ENCODE data around the gene ARL14.

ARL14 gene

DNA sequence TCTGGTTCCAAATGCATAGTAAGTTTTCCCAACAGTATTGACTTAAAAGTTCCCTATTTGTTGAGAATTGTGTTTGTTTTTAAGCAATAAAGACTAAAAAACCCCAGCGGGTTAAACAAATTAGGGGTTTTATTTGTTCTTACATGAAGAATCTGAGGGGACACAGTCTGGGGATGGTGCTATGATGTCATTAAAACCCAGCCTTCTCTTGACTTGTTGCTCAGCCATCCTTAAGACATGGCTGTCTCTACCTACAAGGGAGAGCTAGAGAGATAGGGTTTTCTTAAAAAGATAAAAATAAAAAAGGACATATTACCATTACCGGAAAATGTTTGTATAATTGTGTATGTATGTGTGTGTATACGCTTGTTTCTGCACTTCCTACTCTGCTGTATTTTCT, 11.7 kb upstream of the ARL14 start:
- no peak for TF ChIP-seq ZNF274 (IDR thresholded peaks at IDR 0.05; ENCODE audit: low read depth, low read length)
- no peak for TF ChIP-seq YY1 (IDR thresholded peaks at IDR 0.05; ENCODE audit: insufficient read depth, insufficient read length)
- no peak for TF ChIP-seq SUZ12 (IDR thresholded peaks at IDR 0.05; ENCODE audit: extremely low read depth, insufficient read depth, insufficient read length)
- no peak for DNase-seq (ENCODE audit: low read depth, low spot score)
- no peaks in the 10 kb centered on the region for H3K36me3 ChIP-seq (ENCODE audit: insufficient read depth, insufficient read length, low read length)
- H3K9ac ChIP-seq (ENCODE audit: insufficient read length, low read depth) = no peak overlapping the region
- H3K9me3 ChIP-seq (ENCODE audit: insufficient read depth, low read length) = no peaks in the 10 kb centered on the region
- no peaks in the 10 kb centered on the region for H3K27me3 ChIP-seq (ENCODE audit: insufficient read depth, insufficient read length)
- no peaks in the 10 kb centered on the region for H3K4me1 ChIP-seq (ENCODE audit: insufficient read depth, insufficient read length)
- H3K4me3 ChIP-seq (ENCODE audit: insufficient read length, low read depth) = no peak overlapping the region

DNA sequence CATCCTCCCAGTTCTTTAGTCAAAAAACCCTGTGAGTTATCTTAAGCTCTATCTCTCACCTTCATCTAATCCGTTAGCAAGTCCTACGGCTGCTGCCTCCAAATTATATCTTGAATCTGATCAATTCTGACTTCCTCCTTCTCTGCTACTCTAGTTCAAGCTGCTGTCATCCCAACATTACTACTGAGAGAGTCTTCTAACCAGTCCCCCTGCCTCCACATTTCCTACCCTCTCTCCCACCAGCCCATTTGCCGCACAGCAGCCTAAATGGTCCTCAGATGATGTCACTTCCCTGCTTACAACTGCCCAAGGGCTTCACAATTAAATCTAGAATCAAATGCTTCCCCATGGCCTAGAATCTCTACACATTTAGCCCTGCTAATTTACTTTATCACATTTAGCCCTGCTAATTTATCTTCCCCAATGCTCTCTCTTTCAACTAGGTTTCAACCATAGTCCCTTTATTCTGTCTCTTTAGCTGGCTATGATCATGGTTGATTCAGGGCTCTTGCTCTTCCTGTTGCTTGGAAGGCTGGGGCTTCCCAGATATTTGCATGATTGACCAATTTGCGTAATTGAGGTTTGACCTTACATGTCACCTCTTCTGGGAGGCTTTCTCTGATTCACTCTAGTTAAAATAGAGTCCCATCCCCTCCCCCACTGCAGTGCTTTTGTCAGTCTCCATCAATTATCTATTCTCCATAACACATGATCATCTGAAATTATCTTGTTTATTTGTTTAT, 11.0 kb upstream of the ARL14 start:
- no peaks in the 10 kb centered on the region for H3K36me3 ChIP-seq (ENCODE audit: insufficient read depth, insufficient read length, low read length)
- H3K9ac ChIP-seq (ENCODE audit: insufficient read length, low read depth) = no peak overlapping the region

DNA sequence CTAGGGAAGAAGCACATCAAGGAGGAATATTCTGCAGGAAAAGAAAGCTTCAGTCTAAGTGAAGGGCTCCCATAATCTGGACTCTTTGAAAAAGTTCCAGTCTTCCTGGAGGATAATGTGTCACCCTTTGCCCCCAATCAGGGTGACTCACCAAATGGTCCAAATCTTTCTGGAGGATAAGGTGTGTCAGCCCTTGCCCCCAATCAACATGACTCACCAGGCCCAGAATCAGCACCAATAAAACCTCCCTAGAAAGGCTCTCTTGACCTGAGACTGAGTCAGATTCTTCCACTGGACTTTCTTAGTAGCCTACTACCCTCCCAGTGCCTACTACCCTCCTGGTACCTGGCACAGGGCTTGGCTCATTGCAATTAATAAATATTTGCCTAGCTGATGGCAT, 9.5 kb upstream of the ARL14 start:
- H3K9me3 ChIP-seq (ENCODE audit: insufficient read depth, low read length) = no peaks in the 10 kb centered on the region
- no peak for DNase-seq (ENCODE audit: low read depth, low spot score)
- TF ChIP-seq SUZ12 (IDR thresholded peaks at IDR 0.05; ENCODE audit: extremely low read depth, insufficient read depth, insufficient read length) = no peak
- no peak for TF ChIP-seq YY1 (IDR thresholded peaks at IDR 0.05; ENCODE audit: insufficient read depth, insufficient read length)
- no peak for TF ChIP-seq ZNF274 (IDR thresholded peaks at IDR 0.05; ENCODE audit: low read depth, low read length)
- no peak overlapping the region for H3K4me3 ChIP-seq (ENCODE audit: insufficient read length, low read depth)
- H3K4me1 ChIP-seq (ENCODE audit: insufficient read depth, insufficient read length) = no peaks in the 10 kb centered on the region
- no peaks in the 10 kb centered on the region for H3K27me3 ChIP-seq (ENCODE audit: insufficient read depth, insufficient read length)
- no peaks in the 10 kb centered on the region for H3K36me3 ChIP-seq (ENCODE audit: insufficient read depth, insufficient read length, low read length)
- H3K9ac ChIP-seq (ENCODE audit: insufficient read length, low read depth) = no peak overlapping the region

More for the DNA sequence above, 11.0 kb upstream of the ARL14 start:
- no peak for DNase-seq (ENCODE audit: low read depth, low spot score)
- no peaks in the 10 kb centered on the region for H3K9me3 ChIP-seq (ENCODE audit: insufficient read depth, low read length)
- TF ChIP-seq SUZ12 (IDR thresholded peaks at IDR 0.05; ENCODE audit: extremely low read depth, insufficient read depth, insufficient read length) (no peak), YY1 (IDR thresholded peaks at IDR 0.05; ENCODE audit: insufficient read depth, insufficient read length) (no peak), ZNF274 (IDR thresholded peaks at IDR 0.05; ENCODE audit: low read depth, low read length) (no peak)
- H3K27me3 ChIP-seq (ENCODE audit: insufficient read depth, insufficient read length) = no peaks in the 10 kb centered on the region
- H3K4me1 ChIP-seq (ENCODE audit: insufficient read depth, insufficient read length) = no peaks in the 10 kb centered on the region
- no peak overlapping the region for H3K4me3 ChIP-seq (ENCODE audit: insufficient read length, low read depth)

DNA sequence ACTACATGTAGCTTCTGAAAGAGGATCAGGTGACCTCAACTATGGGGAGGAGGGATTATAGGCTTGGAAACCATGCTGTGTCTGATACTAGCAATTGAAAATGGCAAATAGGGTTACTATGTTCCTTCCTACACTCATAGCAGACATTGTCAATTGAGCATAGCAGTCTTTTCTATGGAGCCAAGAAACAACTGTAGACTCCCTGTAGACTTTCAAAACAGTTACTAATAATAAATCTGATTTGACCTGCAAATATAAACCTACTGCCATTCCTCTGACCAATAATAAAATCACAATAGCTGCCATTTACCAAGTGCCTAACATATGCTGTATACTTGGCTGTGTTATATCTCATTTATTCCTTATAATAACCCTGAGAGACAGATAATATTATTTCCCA, 8.5 kb upstream of the ARL14 start:
- Histone ChIP-seq H3K9me3 (ENCODE audit: insufficient read depth, low read length) (no peaks in the 10 kb centered on the region), H3K36me3 (ENCODE audit: insufficient read depth, insufficient read length, low read length) (no peaks in the 10 kb centered on the region), H3K4me1 (ENCODE audit: insufficient read depth, insufficient read length) (no peaks in the 10 kb centered on the region), H3K9ac (ENCODE audit: insufficient read length, low read depth) (no peak overlapping the region), H3K4me3 (ENCODE audit: insufficient read length, low read depth) (no peak overlapping the region), H3K27me3 (ENCODE audit: insufficient read depth, insufficient read length) (no peaks in the 10 kb centered on the region)
- TF ChIP-seq ZNF274 (IDR thresholded peaks at IDR 0.05; ENCODE audit: low read depth, low read length) (no peak), SUZ12 (IDR thresholded peaks at IDR 0.05; ENCODE audit: extremely low read depth, insufficient read depth, insufficient read length) (no peak), YY1 (IDR thresholded peaks at IDR 0.05; ENCODE audit: insufficient read depth, insufficient read length) (no peak)
- DNase-seq (ENCODE audit: low read depth, low spot score) = no peak

DNA sequence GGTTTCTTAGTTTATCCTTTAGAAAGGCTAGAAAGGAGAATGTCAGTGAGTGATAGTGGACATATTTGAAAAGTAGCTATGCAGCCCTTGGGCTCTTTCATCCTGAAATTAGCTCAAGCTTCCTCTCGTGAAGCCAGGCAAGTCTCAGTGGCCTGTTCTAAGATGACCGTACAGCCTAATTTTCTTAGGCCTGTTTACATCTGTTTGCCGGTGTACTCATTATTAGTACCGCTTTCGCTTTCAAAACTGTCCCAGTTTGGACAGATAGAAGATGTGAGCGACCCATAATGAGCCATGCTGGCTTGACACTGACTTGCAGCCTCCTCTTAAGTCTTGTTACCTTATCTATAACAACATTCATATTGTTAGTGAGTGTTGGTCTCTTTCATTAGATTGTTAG, 5.7 kb upstream of the ARL14 start:
- no peaks in the 10 kb centered on the region for H3K4me1 ChIP-seq (ENCODE audit: insufficient read depth, insufficient read length)
- H3K4me3 ChIP-seq (ENCODE audit: insufficient read length, low read depth) = no peak overlapping the region
- TF ChIP-seq ZNF274 (IDR thresholded peaks at IDR 0.05; ENCODE audit: low read depth, low read length) (no peak), SUZ12 (IDR thresholded peaks at IDR 0.05; ENCODE audit: extremely low read depth, insufficient read depth, insufficient read length) (no peak), YY1 (IDR thresholded peaks at IDR 0.05; ENCODE audit: insufficient read depth, insufficient read length) (no peak)
- no peak for DNase-seq (ENCODE audit: low read depth, low spot score)
- no peaks in the 10 kb centered on the region for H3K36me3 ChIP-seq (ENCODE audit: insufficient read depth, insufficient read length, low read length)
- H3K9ac ChIP-seq (ENCODE audit: insufficient read length, low read depth) = no peak overlapping the region
- H3K9me3 ChIP-seq (ENCODE audit: insufficient read depth, low read length) = no peaks in the 10 kb centered on the region
- H3K27me3 ChIP-seq (ENCODE audit: insufficient read depth, insufficient read length) = no peaks in the 10 kb centered on the region

DNA sequence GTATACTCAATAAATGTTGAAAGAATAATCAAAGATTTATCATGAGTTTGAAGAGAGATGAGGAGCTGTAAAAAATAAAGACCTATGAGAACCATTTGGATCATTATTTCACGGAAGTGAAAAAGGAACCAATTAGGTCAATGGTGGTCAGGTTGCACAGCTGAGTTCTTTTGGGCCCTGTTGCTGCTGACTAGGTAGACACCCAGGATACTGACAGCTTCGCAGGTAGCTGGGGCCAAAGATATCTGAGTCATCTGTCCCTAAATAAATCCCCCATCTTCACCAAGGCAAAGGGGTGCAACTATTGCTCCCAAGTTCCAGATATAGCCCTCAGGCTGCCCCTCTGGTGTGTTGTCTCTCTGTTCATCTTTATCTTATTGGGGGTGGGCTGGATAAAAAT, 5.0 kb upstream of the ARL14 start:
- H3K9me3 ChIP-seq (ENCODE audit: insufficient read depth, low read length) = no peaks in the 10 kb centered on the region
- no peak for DNase-seq (ENCODE audit: low read depth, low spot score)
- TF ChIP-seq SUZ12 (IDR thresholded peaks at IDR 0.05; ENCODE audit: extremely low read depth, insufficient read depth, insufficient read length) = no peak
- no peak for TF ChIP-seq ZNF274 (IDR thresholded peaks at IDR 0.05; ENCODE audit: low read depth, low read length)
- no peak for TF ChIP-seq YY1 (IDR thresholded peaks at IDR 0.05; ENCODE audit: insufficient read depth, insufficient read length)

DNA sequence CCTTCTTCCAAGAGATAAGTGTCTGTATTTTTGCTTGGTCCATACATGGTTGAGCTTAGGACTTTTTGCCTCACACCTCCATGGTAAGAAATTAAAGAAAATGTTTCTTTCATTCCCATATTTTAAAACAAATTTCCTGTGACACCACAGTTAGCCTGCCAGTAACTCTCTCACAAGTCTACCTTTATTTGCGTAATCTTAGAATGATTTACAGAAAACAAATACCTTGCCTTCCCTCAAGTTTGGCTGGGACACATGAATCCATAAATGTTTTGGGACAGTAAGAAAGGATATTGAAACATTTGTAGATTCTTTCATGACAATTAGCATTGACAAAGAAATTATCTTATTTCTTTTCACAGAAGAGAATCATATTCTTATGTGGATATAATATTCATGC, 3.8 kb upstream of the ARL14 start:
- Histone ChIP-seq H3K4me3 (ENCODE audit: insufficient read length, low read depth) (no peak overlapping the region), H3K36me3 (ENCODE audit: insufficient read depth, insufficient read length, low read length) (no peaks in the 10 kb centered on the region), H3K27me3 (ENCODE audit: insufficient read depth, insufficient read length) (no peaks in the 10 kb centered on the region), H3K9me3 (ENCODE audit: insufficient read depth, low read length) (no peaks in the 10 kb centered on the region), H3K4me1 (ENCODE audit: insufficient read depth, insufficient read length) (no peaks in the 10 kb centered on the region), H3K9ac (ENCODE audit: insufficient read length, low read depth) (no peak overlapping the region)
- DNase-seq (ENCODE audit: low read depth, low spot score) = no peak
- no peak for TF ChIP-seq ZNF274 (IDR thresholded peaks at IDR 0.05; ENCODE audit: low read depth, low read length)
- no peak for TF ChIP-seq SUZ12 (IDR thresholded peaks at IDR 0.05; ENCODE audit: extremely low read depth, insufficient read depth, insufficient read length)
- TF ChIP-seq YY1 (IDR thresholded peaks at IDR 0.05; ENCODE audit: insufficient read depth, insufficient read length) = no peak

More for the DNA sequence above, 5.0 kb upstream of the ARL14 start:
- H3K4me3 ChIP-seq (ENCODE audit: insufficient read length, low read depth) = no peak overlapping the region
- no peaks in the 10 kb centered on the region for H3K27me3 ChIP-seq (ENCODE audit: insufficient read depth, insufficient read length)
- no peaks in the 10 kb centered on the region for H3K4me1 ChIP-seq (ENCODE audit: insufficient read depth, insufficient read length)
- no peaks in the 10 kb centered on the region for H3K36me3 ChIP-seq (ENCODE audit: insufficient read depth, insufficient read length, low read length)
- H3K9ac ChIP-seq (ENCODE audit: insufficient read length, low read depth) = no peak overlapping the region

Measured in NT2/D1 (cell line).